ENCODE measurements around the gene UTRN. TPM values are rescaled to one million over a fixed set of nuclear protein-coding genes. Genes with fewer than 3 reads are reported as not detected.

The UTRN gene
- total and polyA plus RNA-seq, 4 donors: 24.6 to 489 (median 123) TPM

DNA sequence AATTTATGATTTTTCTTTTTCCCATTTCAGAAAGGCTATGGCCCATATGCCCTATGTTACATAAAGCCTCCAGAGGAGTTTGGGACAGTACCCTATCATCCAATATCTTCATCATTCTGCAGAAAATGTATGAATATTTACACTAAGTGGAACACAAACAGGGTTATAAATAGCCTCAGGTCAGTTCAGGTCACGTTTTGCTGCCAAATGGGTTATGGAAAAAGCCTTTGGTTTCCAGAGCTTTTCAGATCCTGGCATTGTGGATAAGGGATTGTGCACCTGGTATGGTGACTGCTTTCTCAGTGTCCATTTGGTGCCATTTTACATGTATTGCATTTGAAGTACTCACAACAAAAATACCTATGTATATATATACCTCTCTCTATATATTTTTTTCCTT is 29.4 kb downstream of the UTRN start:
- Histone ChIP-seq H3K9ac (ENCODE audit: insufficient read depth in 1 of 2, low read length in 2 of 2) (no peak overlapping the region), H3K27ac (ENCODE audit: low read depth in 1 of 2, low read length in 1 of 2) (peak overlapping the region; percentile 10 to 64), H3K27me3 (ENCODE audit: control insufficient read depth in 3 of 3, insufficient read depth in 3 of 3, low read length in 2 of 3) (no peaks in the 10 kb centered on the region), H3K4me3 (no peak overlapping the region), H3K36me3 (ENCODE audit: control insufficient read depth in 4 of 4, insufficient read depth in 4 of 4, low read length in 4 of 4) (peaks cover 0 to 5% (median 1%) of the 10 kb centered on the region in 4 donors), H3K9me3 (ENCODE audit: control insufficient read depth in 4 of 4, insufficient read depth in 3 of 4, low read length in 3 of 4) (no peaks in the 10 kb centered on the region), H3K4me1 (ENCODE audit: control insufficient read depth in 5 of 5, insufficient read depth in 5 of 5, low read length in 5 of 5) (peaks cover 11 to 40% (median 19%) of the 10 kb centered on the region in 5 donors)
- ATAC-seq (ENCODE audit: insufficient read depth, low FRiP score) (no peak), DNase-seq (peak in 1 of 3 donors; percentile 46)
- 34 to 64% methylated on average over 1 of the region's 1 CpG for WGBS, 2 donors
- TF ChIP-seq, protein P1, sequence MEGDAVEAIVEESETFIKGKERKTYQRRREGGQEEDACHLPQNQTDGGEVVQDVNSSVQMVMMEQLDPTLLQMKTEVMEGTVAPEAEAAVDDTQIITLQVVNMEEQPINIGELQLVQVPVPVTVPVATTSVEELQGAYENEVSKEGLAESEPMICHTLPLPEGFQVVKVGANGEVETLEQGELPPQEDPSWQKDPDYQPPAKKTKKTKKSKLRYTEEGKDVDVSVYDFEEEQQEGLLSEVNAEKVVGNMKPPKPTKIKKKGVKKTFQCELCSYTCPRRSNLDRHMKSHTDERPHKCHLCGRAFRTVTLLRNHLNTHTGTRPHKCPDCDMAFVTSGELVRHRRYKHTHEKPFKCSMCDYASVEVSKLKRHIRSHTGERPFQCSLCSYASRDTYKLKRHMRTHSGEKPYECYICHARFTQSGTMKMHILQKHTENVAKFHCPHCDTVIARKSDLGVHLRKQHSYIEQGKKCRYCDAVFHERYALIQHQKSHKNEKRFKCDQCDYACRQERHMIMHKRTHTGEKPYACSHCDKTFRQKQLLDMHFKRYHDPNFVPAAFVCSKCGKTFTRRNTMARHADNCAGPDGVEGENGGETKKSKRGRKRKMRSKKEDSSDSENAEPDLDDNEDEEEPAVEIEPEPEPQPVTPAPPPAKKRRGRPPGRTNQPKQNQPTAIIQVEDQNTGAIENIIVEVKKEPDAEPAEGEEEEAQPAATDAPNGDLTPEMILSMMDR (IDR thresholded peaks at IDR 0.05; ENCODE audit: control extremely low read depth, extremely low read depth): no peak

DNA sequence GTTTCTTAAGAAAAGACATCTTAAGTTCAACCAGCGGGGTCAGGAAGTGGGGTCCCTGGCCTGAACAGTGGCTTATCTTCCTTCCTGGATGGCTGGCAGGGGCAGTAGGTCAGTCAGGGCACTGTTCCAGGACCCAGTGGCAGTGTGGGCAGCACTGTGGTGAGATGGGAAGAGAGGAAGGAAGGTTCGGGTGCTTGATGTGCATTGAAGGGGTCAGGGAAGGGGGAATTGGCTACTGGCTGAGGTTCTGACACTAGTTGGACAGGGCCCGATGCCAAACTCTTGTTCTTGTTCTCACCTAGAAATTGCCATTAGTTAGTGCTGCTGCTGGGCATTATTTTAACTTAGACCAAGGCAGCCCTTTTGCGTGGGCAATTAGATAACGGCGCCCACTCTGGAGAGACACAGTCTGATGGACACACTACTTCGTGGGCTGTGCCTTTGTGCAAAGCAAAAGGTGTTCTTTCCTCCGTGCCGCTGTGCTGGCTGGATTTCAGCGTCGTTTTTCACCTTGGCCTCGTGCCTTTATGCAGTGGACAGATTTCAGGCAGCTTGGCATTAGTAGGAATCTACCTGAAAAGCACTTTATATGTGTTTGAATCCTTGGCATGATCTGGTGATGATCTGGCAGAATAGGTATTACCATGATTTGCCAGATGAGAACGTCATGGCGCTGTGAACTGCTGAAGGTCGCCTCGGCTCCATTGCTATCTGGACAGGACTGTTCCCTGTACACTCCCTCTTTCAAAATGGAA is 30.3 kb downstream of the UTRN start:
- no peak overlapping the region for H3K9ac ChIP-seq (ENCODE audit: insufficient read depth in 1 of 2, low read length in 2 of 2)
- peak overlapping the region in 1 of 2 donors; percentile 71 for H3K27ac ChIP-seq (ENCODE audit: low read depth in 1 of 2, low read length in 1 of 2)
- TF ChIP-seq, protein P1 (IDR thresholded peaks at IDR 0.05; ENCODE audit: control extremely low read depth, extremely low read depth): no peak
- DNase-seq (no peak), ATAC-seq (ENCODE audit: insufficient read depth, low FRiP score) (no peak)
- no peak overlapping the region for H3K4me3 ChIP-seq
- H3K4me1 ChIP-seq (ENCODE audit: control insufficient read depth in 5 of 5, insufficient read depth in 5 of 5, low read length in 5 of 5): peaks cover 11 to 42% (median 21%) of the 10 kb centered on the region in 5 donors
- no peaks in the 10 kb centered on the region for H3K9me3 ChIP-seq (ENCODE audit: control insufficient read depth in 4 of 4, insufficient read depth in 3 of 4, low read length in 3 of 4)
- WGBS, 2 donors: 60 to 72% methylated on average over 16 of the region's 16 CpGs
- no peaks in the 10 kb centered on the region for H3K36me3 ChIP-seq (ENCODE audit: control insufficient read depth in 4 of 4, insufficient read depth in 4 of 4, low read length in 4 of 4)
- H3K27me3 ChIP-seq (ENCODE audit: control insufficient read depth in 3 of 3, insufficient read depth in 3 of 3, low read length in 2 of 3): no peaks in the 10 kb centered on the region

DNA sequence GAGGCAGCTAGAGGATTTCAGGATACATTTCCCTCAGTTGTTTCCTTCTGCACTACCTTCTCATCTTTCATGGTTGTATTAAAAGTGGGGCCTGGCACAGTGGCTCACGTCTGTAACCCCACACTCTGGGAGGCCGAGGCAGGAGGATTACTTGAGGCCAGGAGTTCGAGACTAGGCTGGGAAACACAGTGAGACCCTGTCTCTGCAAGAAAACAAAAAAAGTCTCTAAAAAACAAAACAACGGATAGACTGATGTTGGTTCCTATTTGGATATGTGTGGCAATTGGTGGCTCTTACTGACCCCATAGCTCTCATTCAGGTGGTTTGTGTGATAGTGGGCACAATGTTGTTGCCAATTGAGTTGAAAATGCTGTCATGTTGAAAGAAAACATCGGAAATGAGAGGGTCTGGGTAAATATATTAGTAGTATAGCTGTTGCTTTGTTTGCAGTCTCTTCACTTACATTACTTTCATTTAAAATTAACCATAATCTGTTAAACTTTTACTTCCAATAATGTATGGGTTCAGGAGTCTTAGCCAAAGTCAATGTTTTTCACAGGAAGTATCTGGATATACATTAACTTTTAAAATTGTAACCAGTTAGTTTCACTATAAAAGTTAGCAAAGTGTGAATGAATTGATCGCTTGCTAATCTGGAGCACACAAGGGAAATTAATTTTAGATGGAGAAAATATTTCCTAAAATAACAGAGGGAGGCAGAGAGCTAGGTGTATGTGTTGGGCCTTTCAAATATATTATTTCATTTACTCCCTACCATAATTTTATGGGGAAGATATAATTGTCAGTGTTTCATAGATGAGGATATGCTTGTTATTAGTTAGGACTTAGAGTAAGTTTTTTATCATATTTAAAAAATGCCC is 31.1 kb downstream of the UTRN start:
- H3K9ac ChIP-seq (ENCODE audit: insufficient read depth in 1 of 2, low read length in 2 of 2): no peak overlapping the region
- H3K27ac ChIP-seq (ENCODE audit: low read depth in 1 of 2, low read length in 1 of 2): peak overlapping the region in 1 of 2 donors; percentile 71
- DNase-seq (no peak), ATAC-seq (ENCODE audit: insufficient read depth, low FRiP score) (no peak)
- no peaks in the 10 kb centered on the region for H3K36me3 ChIP-seq (ENCODE audit: control insufficient read depth in 4 of 4, insufficient read depth in 4 of 4, low read length in 4 of 4)
- H3K4me3 ChIP-seq: no peak overlapping the region
- H3K9me3 ChIP-seq (ENCODE audit: control insufficient read depth in 4 of 4, insufficient read depth in 3 of 4, low read length in 3 of 4): no peaks in the 10 kb centered on the region
- WGBS, 2 donors: 89 to 94% methylated on average over 6 of the region's 6 CpGs
- TF ChIP-seq, protein P1 (IDR thresholded peaks at IDR 0.05; ENCODE audit: control extremely low read depth, extremely low read depth): no peak
- peaks cover 11 to 49% (median 21%) of the 10 kb centered on the region in 5 donors for H3K4me1 ChIP-seq (ENCODE audit: control insufficient read depth in 5 of 5, insufficient read depth in 5 of 5, low read length in 5 of 5)
- no peaks in the 10 kb centered on the region for H3K27me3 ChIP-seq (ENCODE audit: control insufficient read depth in 3 of 3, insufficient read depth in 3 of 3, low read length in 2 of 3)
